T-cell (primary cell): Measurements from ENCODE around the gene CXCR6. TPM values are rescaled to one million over a fixed set of nuclear protein-coding genes. Genes with fewer than 3 reads are reported as not detected.

ENCODE experiments used
- ATAC-seq, 4 experiments: fragments of 200-7000 bp in 3 of 4; fragments of 150-1000 bp in 1 of 4; cut with Tn5 transposase; replicated peaks in 1 of 4; 1 replicate in 3 of 4; 2 replicates in 1 of 4; pipeline ENCODE4 v1.10.0; 2021; ENCODE audit warnings: moderate library complexity in 3 of 4, mild to moderate bottlenecking in 2 of 4, moderate number of reproducible peaks in 1 of 4
- CTCF ChIA-PET, 2 donors: fragments of 300-600 bp; sonication (Branson Sonifier 250); formaldehyde crosslinking; loops; one replicate each; lab custom pipeline; 2022; ENCODE audit warnings: antibody characterized with exemption in 2 of 2; lab: Charles Lee
- POLR2A ChIA-PET, 2 donors: fragments of 300-600 bp; sonication (Branson Sonifier 250); formaldehyde crosslinking; loops; one replicate each; lab custom pipeline; 2022; ENCODE audit warnings: antibody characterized with exemption in 2 of 2; lab: Charles Lee
- DNase-seq, 35 experiments: peaks; one replicate each; pipeline versions ENCODE4 v3.0.0 to v3.0.0-alpha.2; 2013 to 2023
- H3K27ac ChIP-seq: one replicate; pipeline ENCODE4 v1.5.1; 2013; ENCODE audit warnings: low read length
- H3K27me3 ChIP-seq, 2 experiments: replicated peaks in 1 of 2; 1 replicate in 1 of 2; 2 replicates in 1 of 2; pipeline versions ENCODE4 v1.6.1 to v1.7.0; 2013; ENCODE audit warnings: low read length in 1 of 2, mixed read lengths in 1 of 2; ENCODE audit not compliant: control insufficient read depth in 2 of 2, insufficient read depth in 2 of 2; ENCODE audit errors: extremely low read depth in 1 of 2
- H3K36me3 ChIP-seq, 2 donors: 1 replicate in 1 of 2; 2 replicates in 1 of 2; pipeline versions ENCODE4 v1.6.1 to v1.7.0; 2013; ENCODE audit warnings: low read length in 1 of 2; ENCODE audit not compliant: control insufficient read depth in 2 of 2, insufficient read depth in 1 of 2; ENCODE audit errors: extremely low read depth in 1 of 2
- H3K4me1 ChIP-seq, 2 experiments: 1 replicate in 1 of 2; 2 replicates in 1 of 2; pipeline versions ENCODE4 v1.6.1 to v1.7.0; 2013; ENCODE audit warnings: low read length in 2 of 2, mixed read lengths in 1 of 2; ENCODE audit not compliant: insufficient read depth in 2 of 2, control insufficient read depth in 1 of 2; ENCODE audit errors: extremely low read depth in 1 of 2
- H3K4me3 ChIP-seq, 2 donors: 1 replicate in 1 of 2; 2 replicates in 1 of 2; pipeline versions ENCODE4 v1.5.1 to v1.7.0; 2013; ENCODE audit warnings: mild to moderate bottlenecking in 2 of 2, low read length in 1 of 2, moderate library complexity in 1 of 2; ENCODE audit not compliant: control insufficient read depth in 1 of 2; ENCODE audit errors: extremely low read depth in 1 of 2
- H3K9me3 ChIP-seq: 2 replicates; pipeline ENCODE4 v1.7.0; 2013
- H3K27ac Mint-ChIP-seq, 2 donors: one replicate each; pipeline ENCODE4 v1.8.0; 2020 to 2021; ENCODE audit warnings: mild to moderate bottlenecking in 2 of 2, mixed read lengths in 2 of 2
- H3K27me3 Mint-ChIP-seq, 2 donors: one replicate each; pipeline ENCODE4 v1.8.0; 2021 to 2022; ENCODE audit warnings: mixed read lengths in 2 of 2
- H3K36me3 Mint-ChIP-seq: one replicate; pipeline ENCODE4 v1.8.0; 2021; ENCODE audit warnings: mixed read lengths
- H3K4me1 Mint-ChIP-seq, 3 donors: one replicate each; pipeline ENCODE4 v1.8.0; 2020 to 2022; ENCODE audit warnings: mixed read lengths in 3 of 3, mild to moderate bottlenecking in 1 of 3
- H3K4me3 Mint-ChIP-seq, 3 donors: one replicate each; pipeline ENCODE4 v1.8.0; 2020 to 2022; ENCODE audit warnings: mild to moderate bottlenecking in 3 of 3, mixed read lengths in 3 of 3, moderate library complexity in 3 of 3
- H3K9me3 Mint-ChIP-seq, 3 donors: one replicate each; pipeline ENCODE4 v1.8.0; 2020 to 2022; ENCODE audit warnings: mixed read lengths in 3 of 3
- WGBS: methylation state at CpG from one replicate; pipeline ENCODE4 v1.1.5; 2013; ENCODE audit warnings: missing lambda C conversion rate; ENCODE audit not compliant: insufficient coverage; 5-methylcytosine and 5-hydroxymethylcytosine counted together
- total RNA-seq, 35 experiments: library from RNA in 6 of 35; stranded (reverse) in 6 of 35; fragments of 120-200 nt in 1 of 35; gene quantifications; one replicate each; pipeline versions ENCODE4 v1.2.1 to v1.2.4 and lab custom pipeline; 2013 to 2026

Gene CXCR6
- total RNA-seq, 5 donors from 2014 or later (not counting 1 experiment from before 2014, with no cell fraction given), result 2.0 to 14.7 (median 3.7) TPM

DNA sequence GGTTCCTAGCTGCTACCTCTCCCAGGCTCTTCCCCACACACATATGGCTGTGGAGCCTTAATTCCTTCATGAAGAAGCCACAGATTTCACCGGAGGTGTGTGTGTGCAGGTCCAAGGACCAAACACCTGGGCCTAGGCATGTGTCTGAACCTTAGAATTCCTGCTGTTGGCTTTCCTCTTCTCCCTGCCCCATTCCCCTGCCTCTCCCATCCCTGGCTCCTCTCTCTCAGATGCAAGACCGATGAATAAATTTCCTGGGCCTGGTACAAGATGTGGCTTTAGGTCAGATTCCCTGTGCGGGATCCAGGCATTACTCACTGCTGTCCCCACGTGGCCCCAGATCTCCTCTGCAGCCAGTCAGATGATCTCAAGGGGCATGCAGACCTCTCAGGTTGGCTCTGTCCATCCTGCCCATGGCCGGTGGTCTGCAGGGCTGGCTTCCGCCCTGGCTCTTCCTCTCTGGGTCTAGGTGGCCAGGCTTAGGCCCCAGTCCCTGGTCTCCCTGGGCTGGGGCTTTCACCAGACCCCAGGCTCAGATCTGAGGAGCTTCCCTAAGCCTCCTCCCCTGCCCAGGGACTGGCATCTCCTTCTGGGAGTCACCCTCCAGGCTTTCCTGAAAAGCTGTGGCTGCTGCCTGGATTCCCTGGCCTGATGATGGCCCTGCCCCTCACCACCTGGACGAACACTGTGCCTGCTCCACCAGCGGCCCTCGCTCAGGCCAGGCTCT lies 36.4 kb upstream of the CXCR6 start:
- Mint-ChIP-seq H3K27ac (peak overlapping the region in 1 of 2 donors; percentile 52), H3K27me3 (no peaks in the 10 kb centered on the region), H3K9me3 (no peaks in the 10 kb centered on the region), H3K4me1 (peaks cover 29 to 52% (median 49%) of the 10 kb centered on the region in 3 donors), H3K36me3 (peaks cover 15% of the 10 kb centered on the region), H3K4me3 (no peak overlapping the region)
- H3K4me1 ChIP-seq, result peaks cover 17 to 29% of the 10 kb centered on the region in 2 experiments
- no peak overlapping the region for H3K27ac ChIP-seq
- DNase-seq (no peak), ATAC-seq (no peak)
- H3K36me3 ChIP-seq, result peaks cover 0 to 3% of the 10 kb centered on the region in 2 donors
- H3K27me3 ChIP-seq, result peaks cover 0 to 9% of the 10 kb centered on the region in 2 experiments
- H3K4me3 ChIP-seq, result no peak overlapping the region
- 90% methylated on average over 9 of the region's 9 CpGs for WGBS
- ChIA-PET POLR2A (no interaction called here), CTCF (no interaction called here)
- H3K9me3 ChIP-seq, result no peaks in the 10 kb centered on the region

DNA sequence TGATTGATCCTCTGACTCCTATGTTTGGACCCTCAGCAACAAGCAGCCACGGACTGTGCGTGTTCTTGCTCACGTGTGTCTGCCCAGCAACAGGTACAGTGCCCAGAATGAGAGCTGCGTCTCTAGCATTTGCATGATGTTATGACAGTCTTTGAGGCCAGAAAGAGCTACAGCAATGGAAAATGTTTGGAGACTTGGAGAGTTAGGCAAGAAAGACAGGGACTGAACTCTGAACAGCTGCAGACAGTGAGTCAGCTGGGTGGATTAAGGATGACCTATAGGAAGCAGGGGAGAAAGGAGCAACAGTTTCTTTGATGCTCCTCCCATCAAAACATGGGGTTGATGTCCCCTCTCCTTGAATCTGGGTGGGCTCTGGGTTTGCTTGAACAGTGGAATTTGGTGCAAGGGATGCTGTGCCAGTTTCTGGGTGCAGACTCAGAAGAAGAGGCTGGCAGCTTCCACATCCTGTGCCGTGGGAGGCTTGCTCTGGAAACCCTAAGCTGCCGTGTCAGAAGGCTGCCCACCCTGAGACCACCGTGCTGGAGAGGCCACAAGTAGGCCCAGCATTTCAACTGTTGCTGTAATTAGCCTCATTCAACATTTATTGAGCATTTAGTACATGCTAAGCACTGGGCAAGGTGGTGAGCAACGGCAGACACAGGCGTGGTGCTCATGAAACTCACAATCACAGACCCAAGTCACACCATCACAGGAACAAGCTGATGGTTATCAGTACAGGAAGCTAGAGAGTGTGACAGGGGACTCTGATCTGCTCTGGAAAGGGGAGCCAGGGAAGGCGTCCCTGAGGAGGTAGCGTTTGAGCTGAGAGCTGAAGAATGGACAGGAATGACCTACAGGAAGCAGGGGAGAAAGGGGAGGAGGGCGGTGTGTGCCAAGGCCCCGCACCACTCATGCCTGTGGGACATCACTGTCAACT lies 35.2 kb upstream of the CXCR6 start:
- Histone ChIP-seq H3K9me3 (no peaks in the 10 kb centered on the region), H3K4me3 (no peak overlapping the region), H3K36me3 (peaks cover 0 to 3% of the 10 kb centered on the region in 2 donors), H3K27me3 (peaks cover 0 to 13% of the 10 kb centered on the region in 2 experiments), H3K4me1 (peaks cover 17 to 35% of the 10 kb centered on the region in 2 experiments), H3K27ac (no peak overlapping the region)
- DNase-seq, result peak in 10 of 35 experiments; percentile 6 to 55 (median 16)
- Mint-ChIP-seq H3K36me3 (peaks cover 14% of the 10 kb centered on the region), H3K4me1 (peaks cover 33 to 55% (median 53%) of the 10 kb centered on the region in 3 donors), H3K27me3 (no peaks in the 10 kb centered on the region), H3K4me3 (peak overlapping the region in 1 of 3 donors; percentile 50), H3K9me3 (no peaks in the 10 kb centered on the region), H3K27ac (peak overlapping the region; percentile 60 to 66)
- peak; percentile 83 to 92 (median 90) for ATAC-seq
- POLR2A ChIA-PET, result no interaction called here
- CTCF ChIA-PET, result interaction anchor here (0.5 to 1.0 kb wide), 4 partner anchors 31 to 599 kb away, joined by 3 to 12 read pairs (median 4); no protein-coding TSS in a partner anchor
- WGBS, result 57% methylated on average over 7 of the region's 13 CpGs

GRCh38 chr3:45908761-45909160 lies 34.5 kb upstream of the CXCR6 start:
- 81% methylated on average over 5 of the region's 7 CpGs for WGBS
- H3K27ac ChIP-seq, result no peak overlapping the region

DNA sequence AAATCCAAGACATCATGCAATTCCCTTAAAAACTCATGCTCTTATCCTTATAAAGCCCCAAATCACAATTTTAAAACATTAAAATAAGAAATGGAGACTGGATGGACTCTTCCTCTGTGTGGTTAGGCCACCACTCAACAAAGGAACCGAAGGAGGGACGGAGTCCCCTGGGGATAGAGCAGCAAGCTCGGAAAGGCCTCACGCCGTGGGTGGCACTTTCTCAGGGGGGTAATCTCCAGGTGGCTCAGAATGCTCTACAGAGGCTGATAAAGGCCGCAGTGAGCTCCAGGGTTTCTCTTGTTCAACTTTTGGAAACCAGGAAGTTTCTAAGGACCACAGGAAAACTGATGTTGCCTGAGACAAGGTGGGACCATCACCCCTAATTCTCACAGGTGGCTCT lies 33.7 kb upstream of the CXCR6 start:
- Histone ChIP-seq H3K9me3 (no peaks in the 10 kb centered on the region), H3K36me3 (peaks cover 0 to 3% of the 10 kb centered on the region in 2 donors), H3K27me3 (peaks cover 0 to 13% of the 10 kb centered on the region in 2 experiments), H3K4me1 (peaks cover 20 to 41% of the 10 kb centered on the region in 2 experiments), H3K4me3 (no peak overlapping the region), H3K27ac (peak overlapping the region; percentile 3)
- ATAC-seq, result no peak
- H3K4me1 Mint-ChIP-seq, result peaks cover 34 to 61% (median 58%) of the 10 kb centered on the region in 3 donors
- H3K27me3 Mint-ChIP-seq, result no peaks in the 10 kb centered on the region
- H3K9me3 Mint-ChIP-seq, result no peaks in the 10 kb centered on the region
- peak overlapping the region in 1 of 2 donors; percentile 24 for H3K27ac Mint-ChIP-seq
- H3K36me3 Mint-ChIP-seq, result peaks cover 14% of the 10 kb centered on the region
- no peak for DNase-seq
- ChIA-PET CTCF (interaction anchor here in 1 of 2 donors (0.7 kb wide), 1 partner anchor 150 kb away, joined by 3 read pairs; no protein-coding TSS in a partner anchor), POLR2A (no interaction called here)
- peak overlapping the region in 1 of 3 donors; percentile 18 for H3K4me3 Mint-ChIP-seq
- WGBS, result 87% methylated on average over 4 of the region's 6 CpGs

More at GRCh38 chr3:45908761-45909160, 34.5 kb upstream of the CXCR6 start:
- ATAC-seq (no peak), DNase-seq (no peak)
- H3K27me3 ChIP-seq, result peaks cover 0 to 13% of the 10 kb centered on the region in 2 experiments
- peak overlapping the region; percentile 60 to 66 for H3K27ac Mint-ChIP-seq
- peaks cover 0 to 3% of the 10 kb centered on the region in 2 donors for H3K36me3 ChIP-seq
- peak overlapping the region in 1 of 3 donors; percentile 50 for H3K4me3 Mint-ChIP-seq
- no peaks in the 10 kb centered on the region for H3K9me3 ChIP-seq
- H3K4me1 Mint-ChIP-seq, result peaks cover 33 to 60% (median 57%) of the 10 kb centered on the region in 3 donors
- no peak overlapping the region for H3K4me3 ChIP-seq
- POLR2A ChIA-PET, result no interaction called here
- peaks cover 17 to 35% of the 10 kb centered on the region in 2 experiments for H3K4me1 ChIP-seq
- no peaks in the 10 kb centered on the region for H3K27me3 Mint-ChIP-seq
- no peaks in the 10 kb centered on the region for H3K9me3 Mint-ChIP-seq
- CTCF ChIA-PET, result interaction anchor here (0.6 to 1.0 kb wide), 3 partner anchors 30 to 599 kb away, joined by 3 to 4 read pairs (median 3); no protein-coding TSS in a partner anchor
- peaks cover 14% of the 10 kb centered on the region for H3K36me3 Mint-ChIP-seq

DNA sequence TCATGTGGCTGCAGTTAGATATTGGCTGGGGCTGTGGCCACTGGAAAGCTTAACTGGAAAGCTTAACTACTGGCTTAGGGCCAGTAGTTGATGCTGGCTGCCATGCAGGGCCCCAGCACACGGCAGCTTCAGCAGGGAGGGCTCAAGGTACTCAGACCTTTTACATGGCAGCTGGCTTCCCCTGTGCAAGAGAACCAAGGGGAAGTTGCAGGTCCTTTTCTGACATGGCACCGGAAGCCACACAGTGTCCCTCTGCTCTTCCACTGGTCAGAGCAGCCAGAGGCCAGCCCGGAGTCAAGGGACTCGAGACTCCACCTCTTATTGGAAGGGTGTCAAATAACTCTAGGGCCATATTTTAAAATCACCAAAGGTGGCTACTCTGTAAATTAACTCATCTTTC lies 32.4 kb upstream of the CXCR6 start:
- 86% methylated on average over 2 of the region's 4 CpGs for WGBS
- ATAC-seq (no peak), DNase-seq (no peak)
- Mint-ChIP-seq H3K36me3 (peaks cover 7% of the 10 kb centered on the region), H3K27me3 (no peaks in the 10 kb centered on the region), H3K27ac (peak overlapping the region in 1 of 2 donors; percentile 34), H3K4me1 (peaks cover 48 to 68% (median 66%) of the 10 kb centered on the region in 3 donors), H3K9me3 (no peaks in the 10 kb centered on the region), H3K4me3 (no peak overlapping the region)
- POLR2A ChIA-PET, result no interaction called here
- Histone ChIP-seq H3K4me3 (no peak overlapping the region), H3K9me3 (no peaks in the 10 kb centered on the region), H3K36me3 (peaks cover 0 to 3% of the 10 kb centered on the region in 2 donors), H3K4me1 (peaks cover 30 to 55% of the 10 kb centered on the region in 2 experiments), H3K27ac (no peak overlapping the region), H3K27me3 (peaks cover 0 to 13% of the 10 kb centered on the region in 2 experiments)
- CTCF ChIA-PET, result no interaction called here
